Measurements from ENCODE around the gene TUT4.

- TF ChIP-seq SP1 (IDR thresholded peaks at IDR 0.05) (no peak), SUZ12 (IDR thresholded peaks at IDR 0.05) (no peak), ARNT (IDR thresholded peaks at IDR 0.05) (no peak), PKNOX1 (IDR thresholded peaks at IDR 0.05) (no peak), NFRKB (IDR thresholded peaks at IDR 0.05) (no peak), LEF1 (IDR thresholded peaks at IDR 0.05; ENCODE audit: borderline replicate concordance) (no peak), FOXA1 (IDR thresholded peaks at IDR 0.05) (no peak), ELF4 (IDR thresholded peaks at IDR 0.05) (no peak), BHLHE40 (IDR thresholded peaks at IDR 0.05; ENCODE audit: borderline replicate concordance) (no peak), TARDBP (IDR thresholded peaks at IDR 0.05) (no peak), L3MBTL2 (conservative IDR thresholded peaks at IDR 0.05) (no peak), FOXK2 (IDR thresholded peaks at IDR 0.05) (no peak), FOXM1 (IDR thresholded peaks at IDR 0.05; ENCODE audit: borderline replicate concordance) (no peak), ZNF384 (IDR thresholded peaks at IDR 0.05) (no peak)
Measured at GRCh38 chr1:52593495-52593894, 40.6 kb upstream of the TUT4 start.

Measured in HEK293T (cell line).